ENCODE measurements around the gene VTI1A.

DNA sequence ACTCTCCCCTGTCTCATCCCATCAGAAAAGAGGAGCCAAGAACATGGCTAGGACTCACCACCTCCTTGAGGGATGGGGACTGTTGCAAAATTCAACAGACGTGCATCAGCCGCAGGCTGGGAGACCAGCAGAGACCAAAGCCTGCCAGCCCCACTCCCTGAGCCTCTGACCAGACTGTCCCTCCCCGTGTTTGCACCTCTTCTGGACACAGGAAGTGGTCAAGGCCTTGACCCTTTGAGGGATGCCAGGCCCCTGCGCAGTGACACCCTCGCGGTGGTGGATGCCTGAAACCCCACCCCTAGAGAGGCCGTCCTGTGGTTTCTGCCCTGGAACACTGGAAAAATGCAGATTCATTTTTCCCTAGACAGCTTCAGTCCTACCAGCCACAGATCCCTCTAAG is 374.6 kb downstream of the VTI1A start:
- TF ChIP-seq, protein P1, sequence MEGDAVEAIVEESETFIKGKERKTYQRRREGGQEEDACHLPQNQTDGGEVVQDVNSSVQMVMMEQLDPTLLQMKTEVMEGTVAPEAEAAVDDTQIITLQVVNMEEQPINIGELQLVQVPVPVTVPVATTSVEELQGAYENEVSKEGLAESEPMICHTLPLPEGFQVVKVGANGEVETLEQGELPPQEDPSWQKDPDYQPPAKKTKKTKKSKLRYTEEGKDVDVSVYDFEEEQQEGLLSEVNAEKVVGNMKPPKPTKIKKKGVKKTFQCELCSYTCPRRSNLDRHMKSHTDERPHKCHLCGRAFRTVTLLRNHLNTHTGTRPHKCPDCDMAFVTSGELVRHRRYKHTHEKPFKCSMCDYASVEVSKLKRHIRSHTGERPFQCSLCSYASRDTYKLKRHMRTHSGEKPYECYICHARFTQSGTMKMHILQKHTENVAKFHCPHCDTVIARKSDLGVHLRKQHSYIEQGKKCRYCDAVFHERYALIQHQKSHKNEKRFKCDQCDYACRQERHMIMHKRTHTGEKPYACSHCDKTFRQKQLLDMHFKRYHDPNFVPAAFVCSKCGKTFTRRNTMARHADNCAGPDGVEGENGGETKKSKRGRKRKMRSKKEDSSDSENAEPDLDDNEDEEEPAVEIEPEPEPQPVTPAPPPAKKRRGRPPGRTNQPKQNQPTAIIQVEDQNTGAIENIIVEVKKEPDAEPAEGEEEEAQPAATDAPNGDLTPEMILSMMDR (IDR thresholded peaks at IDR 0.05) = no peak
- no peak for TF ChIP-seq POLR2A (IDR thresholded peaks at IDR 0.05)

All from thyroid gland (tissue), 4 donors.